Calu3 (cell line): ENCODE results near the gene CCER1. TPM values are rescaled to one million over a fixed set of nuclear protein-coding genes. Genes with fewer than 3 reads are reported as not detected.

Experiments
- BruUV-seq: library from RNA; stranded (reverse); fragments of 400-500 nt; replicated peaks from 2 replicates; lab custom pipeline; 2021; lab: Mats Ljungman, UMichigan
- CTCF ChIA-PET: fragments of 300-600 bp; sonication (Branson Sonifier 250); formaldehyde crosslinking; loops from one replicate; lab custom pipeline; 2022; ENCODE audit warnings: antibody characterized with exemption; lab: Charles Lee
- DNase-seq: peaks from one replicate; pipeline ENCODE4 v3.0.0; 2022
- H3K27ac Mint-ChIP-seq: one replicate; pipeline ENCODE4 v1.8.0; 2022; ENCODE audit warnings: mixed read lengths; ENCODE audit not compliant: unreplicated experiment
- H3K27me3 Mint-ChIP-seq: one replicate; pipeline ENCODE4 v1.8.0; 2022; ENCODE audit warnings: mixed read lengths; ENCODE audit not compliant: unreplicated experiment
- H3K36me3 Mint-ChIP-seq: one replicate; pipeline ENCODE4 v1.8.0; 2022; ENCODE audit warnings: mild to moderate bottlenecking, moderate library complexity, mixed read lengths; ENCODE audit not compliant: insufficient read depth, unreplicated experiment
- H3K4me1 Mint-ChIP-seq: one replicate; pipeline ENCODE4 v1.8.0; 2022; ENCODE audit warnings: mild to moderate bottlenecking, low read depth, mixed read lengths; ENCODE audit not compliant: unreplicated experiment
- H3K4me3 Mint-ChIP-seq: one replicate; pipeline ENCODE4 v1.8.0; 2022; ENCODE audit warnings: mild to moderate bottlenecking, low read depth, moderate library complexity, mixed read lengths; ENCODE audit not compliant: unreplicated experiment
- H3K9me3 Mint-ChIP-seq: one replicate; pipeline ENCODE4 v1.8.0; 2022; ENCODE audit warnings: low read depth, mixed read lengths; ENCODE audit not compliant: unreplicated experiment
- intact Hi-C: fragments of 100-400 bp; cut with micrococcal nuclease; formaldehyde crosslinking; loops from one replicate; pipeline ENCODE4 v1.10.0; 2022; ENCODE audit not compliant: unreplicated experiment
- total RNA-seq: library from RNA; stranded (reverse); gene quantifications from 2 replicates; pipeline ENCODE4 v1.2.3, GENCODE V29; 2022
- TF ChIP-seq, protein P1 (sequence below): fragments of 200-600 bp; IDR thresholded peaks from one replicate; pipeline ENCODE4 v1.8.0; 2022; ENCODE audit warnings: antibody characterized with exemption; ENCODE audit not compliant: unreplicated experiment

The CCER1 gene
- total RNA-seq, 1 experiment from 2014 or later, result not detected

DNA sequence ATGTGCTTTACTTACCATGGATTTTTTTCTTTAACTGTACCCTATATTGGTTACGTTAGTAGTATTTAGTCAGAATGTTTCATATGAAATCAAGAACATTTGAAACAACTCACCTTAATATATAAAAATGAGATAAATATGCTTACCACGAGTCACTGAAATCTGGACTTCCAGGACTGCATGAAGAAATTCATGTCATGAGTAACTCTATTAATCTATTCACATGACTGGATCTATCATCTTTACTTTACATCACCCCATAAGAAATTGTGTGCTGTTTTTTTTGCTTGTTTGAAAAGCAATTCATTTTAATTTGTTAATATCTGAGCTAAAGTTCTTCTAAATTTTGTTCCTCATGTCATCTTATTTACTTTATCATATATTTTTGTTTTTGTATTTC is 44.6 kb upstream of the CCER1 start:
- peaks cover 31% of the 10 kb centered on the region for H3K4me1 Mint-ChIP-seq
- TF ChIP-seq, protein P1, sequence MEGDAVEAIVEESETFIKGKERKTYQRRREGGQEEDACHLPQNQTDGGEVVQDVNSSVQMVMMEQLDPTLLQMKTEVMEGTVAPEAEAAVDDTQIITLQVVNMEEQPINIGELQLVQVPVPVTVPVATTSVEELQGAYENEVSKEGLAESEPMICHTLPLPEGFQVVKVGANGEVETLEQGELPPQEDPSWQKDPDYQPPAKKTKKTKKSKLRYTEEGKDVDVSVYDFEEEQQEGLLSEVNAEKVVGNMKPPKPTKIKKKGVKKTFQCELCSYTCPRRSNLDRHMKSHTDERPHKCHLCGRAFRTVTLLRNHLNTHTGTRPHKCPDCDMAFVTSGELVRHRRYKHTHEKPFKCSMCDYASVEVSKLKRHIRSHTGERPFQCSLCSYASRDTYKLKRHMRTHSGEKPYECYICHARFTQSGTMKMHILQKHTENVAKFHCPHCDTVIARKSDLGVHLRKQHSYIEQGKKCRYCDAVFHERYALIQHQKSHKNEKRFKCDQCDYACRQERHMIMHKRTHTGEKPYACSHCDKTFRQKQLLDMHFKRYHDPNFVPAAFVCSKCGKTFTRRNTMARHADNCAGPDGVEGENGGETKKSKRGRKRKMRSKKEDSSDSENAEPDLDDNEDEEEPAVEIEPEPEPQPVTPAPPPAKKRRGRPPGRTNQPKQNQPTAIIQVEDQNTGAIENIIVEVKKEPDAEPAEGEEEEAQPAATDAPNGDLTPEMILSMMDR, result no peak
- intact Hi-C loops, result loop anchor here (5.0 kb wide), 1 partner anchor 108 kb away; no protein-coding TSS in a partner anchor
- H3K27me3 Mint-ChIP-seq, result no peaks in the 10 kb centered on the region
- no peak for DNase-seq
- H3K9me3 Mint-ChIP-seq, result no peaks in the 10 kb centered on the region
- H3K36me3 Mint-ChIP-seq, result no peaks in the 10 kb centered on the region
- no TSS peak for BruUV-seq
- H3K27ac Mint-ChIP-seq, result no peak overlapping the region
- CTCF ChIA-PET, result no interaction called here
- no peak overlapping the region for H3K4me3 Mint-ChIP-seq

DNA sequence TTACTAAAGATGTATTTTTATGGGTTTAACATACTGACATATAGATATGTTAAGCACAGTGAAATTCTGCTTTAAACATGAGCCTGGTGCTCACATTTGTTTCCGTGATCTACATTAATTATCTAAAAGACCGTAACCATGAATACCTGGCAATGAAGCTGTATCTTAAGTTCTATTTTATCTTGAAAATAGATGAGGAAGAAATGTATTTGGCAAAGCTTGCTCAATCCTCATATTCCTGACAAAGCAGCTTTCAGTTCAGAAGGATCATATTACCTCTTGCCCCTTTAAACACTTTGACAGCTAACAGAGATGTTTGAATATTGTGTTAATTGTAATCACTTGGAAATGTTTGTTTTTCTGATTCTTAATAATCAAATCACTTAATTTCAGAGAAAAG is 40.0 kb upstream of the CCER1 start:
- intact Hi-C loops, result loop anchor here (5.0 kb wide), 1 partner anchor 112 kb away; no protein-coding TSS in a partner anchor
- H3K27ac Mint-ChIP-seq, result no peak overlapping the region
- no peaks in the 10 kb centered on the region for H3K9me3 Mint-ChIP-seq
- H3K4me1 Mint-ChIP-seq, result peaks cover 11% of the 10 kb centered on the region
- TF ChIP-seq, protein P1, result no peak
- CTCF ChIA-PET, result interaction anchor here (1.5 kb wide), 1 partner anchor 28 kb away, joined by 4 read pairs; no protein-coding TSS in a partner anchor
- H3K4me3 Mint-ChIP-seq, result no peak overlapping the region
- BruUV-seq, result no TSS peak
- no peaks in the 10 kb centered on the region for H3K27me3 Mint-ChIP-seq
- DNase-seq, result no peak
- H3K36me3 Mint-ChIP-seq, result no peaks in the 10 kb centered on the region

DNA sequence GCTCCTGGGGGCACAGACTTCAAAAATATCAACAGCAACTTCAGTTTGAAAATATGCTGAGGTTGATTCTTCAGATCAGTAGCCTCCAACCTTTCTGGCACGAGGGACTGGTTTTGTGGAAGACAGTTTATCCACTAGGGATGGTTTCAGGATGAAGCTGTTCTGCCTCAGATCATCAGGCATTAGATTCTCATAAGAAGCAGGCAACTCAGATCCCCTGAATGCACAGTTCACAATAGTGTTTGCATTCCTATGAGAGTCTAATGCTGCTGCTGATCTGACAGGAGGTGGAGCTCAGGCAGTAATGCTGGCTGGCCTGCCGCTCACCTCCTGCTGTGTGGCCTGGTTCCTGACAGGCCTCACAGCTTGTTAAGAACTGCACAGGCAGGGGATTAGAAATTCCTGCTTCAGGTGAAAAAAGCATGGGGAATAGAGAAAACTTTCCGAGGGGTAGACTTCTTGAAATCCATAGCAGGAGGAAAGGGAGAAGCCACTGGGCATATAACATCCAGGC is 37.0 kb upstream of the CCER1 start:
- Mint-ChIP-seq H3K4me1 (peaks cover 16% of the 10 kb centered on the region), H3K9me3 (no peaks in the 10 kb centered on the region), H3K4me3 (no peak overlapping the region), H3K27ac (no peak overlapping the region), H3K36me3 (no peaks in the 10 kb centered on the region), H3K27me3 (no peaks in the 10 kb centered on the region)
- intact Hi-C loops, result no loop called here
- TF ChIP-seq, protein P1, result no peak
- CTCF ChIA-PET, result no interaction called here
- no peak for DNase-seq
- BruUV-seq, result no TSS peak

DNA sequence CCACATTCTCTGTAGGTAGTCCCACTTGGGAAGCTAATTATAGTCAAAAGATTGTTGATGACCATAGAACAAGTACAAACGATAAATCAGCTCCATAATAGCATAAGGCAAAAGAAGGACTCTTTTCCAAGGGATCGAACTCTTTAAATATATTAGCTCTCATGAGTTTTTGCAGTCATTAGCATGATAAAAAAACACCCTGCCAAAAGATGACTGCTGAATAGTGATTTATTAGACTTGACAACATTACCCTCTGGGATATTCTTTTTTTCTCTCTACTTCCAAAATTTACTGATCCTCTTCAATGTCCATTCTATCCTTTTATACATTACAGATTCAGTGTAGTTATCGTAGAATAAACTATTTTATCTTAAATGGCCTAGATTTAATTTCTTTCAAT is 35.6 kb upstream of the CCER1 start:
- Mint-ChIP-seq H3K36me3 (no peaks in the 10 kb centered on the region), H3K4me1 (peaks cover 16% of the 10 kb centered on the region), H3K4me3 (no peak overlapping the region), H3K27me3 (no peaks in the 10 kb centered on the region), H3K9me3 (no peaks in the 10 kb centered on the region), H3K27ac (no peak overlapping the region)
- intact Hi-C loops, result no loop called here
- CTCF ChIA-PET, result no interaction called here
- BruUV-seq, result no TSS peak
- TF ChIP-seq, protein P1, result no peak
- DNase-seq, result no peak
